GM19023 (cell line): Measurements from ENCODE around the gene TMEM178B.

ENCODE experiments used
- ATAC-seq: cut with Tn5 transposase; IDR thresholded peaks from one replicate; pipeline ENCODE4 v1.9.1; 2021; ENCODE audit warnings: mild to moderate bottlenecking, moderate library complexity; ENCODE audit not compliant: unreplicated experiment

The TMEM178B gene

DNA sequence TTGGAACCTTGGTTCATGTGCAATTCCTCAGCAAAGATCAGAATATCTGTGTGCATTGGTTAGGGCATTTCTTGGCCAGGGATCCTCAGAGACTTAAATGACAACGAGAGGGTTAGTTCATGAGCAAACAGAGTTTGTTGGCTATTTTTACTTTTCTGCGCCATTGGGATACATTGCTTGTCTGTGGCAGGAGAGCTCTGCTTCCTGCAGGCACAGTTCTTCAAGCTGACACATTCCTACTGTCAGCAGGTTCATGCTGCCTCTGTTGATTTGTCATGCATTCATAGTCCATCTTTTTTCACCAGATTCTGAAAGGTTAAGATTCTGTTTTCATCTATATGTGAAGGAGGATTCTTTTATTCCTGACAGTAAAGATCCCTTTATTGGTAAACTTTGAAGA lies 139.4 kb downstream of the TMEM178B start:
- no peak for ATAC-seq

DNA sequence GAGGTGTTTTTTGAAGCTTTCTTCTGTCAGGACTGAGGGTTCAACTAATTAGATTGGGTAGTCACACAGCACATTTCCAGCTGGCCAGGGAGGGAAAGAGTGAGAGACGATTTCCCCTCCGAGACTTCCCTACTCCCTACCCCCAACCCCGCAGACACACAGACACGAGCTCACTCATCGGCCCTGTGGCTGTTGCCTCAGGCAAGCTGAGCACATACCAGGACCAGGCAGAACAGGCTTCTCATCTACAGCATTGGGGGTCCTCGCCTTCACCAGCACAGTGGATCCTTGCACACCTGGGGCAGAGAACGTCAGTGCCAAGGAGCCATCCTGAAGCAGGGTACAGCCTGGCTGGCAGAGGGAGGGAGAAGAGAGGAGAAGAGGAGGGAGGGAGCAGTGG lies 144.1 kb downstream of the TMEM178B start:
- ATAC-seq = no peak

DNA sequence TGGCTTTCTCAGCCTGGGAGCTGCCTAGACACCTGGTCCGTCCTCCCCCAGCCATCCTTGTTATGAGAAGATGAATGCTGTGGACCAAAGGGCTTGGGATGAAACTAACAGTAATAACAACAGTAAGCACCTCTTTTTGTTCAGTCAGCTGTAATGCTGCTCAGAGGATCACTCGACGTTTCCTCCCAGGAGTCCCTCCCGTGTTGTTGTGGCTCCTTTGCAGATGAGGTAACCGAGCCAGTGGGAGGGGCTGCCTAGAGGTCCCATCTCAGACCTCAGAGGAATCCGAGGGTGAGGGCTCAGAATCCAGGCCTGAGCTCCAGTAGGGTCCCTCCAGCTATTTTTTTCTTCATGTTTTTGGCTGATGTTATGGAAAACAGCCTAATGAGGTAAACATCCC lies 145.1 kb downstream of the TMEM178B start:
- no peak for ATAC-seq

DNA sequence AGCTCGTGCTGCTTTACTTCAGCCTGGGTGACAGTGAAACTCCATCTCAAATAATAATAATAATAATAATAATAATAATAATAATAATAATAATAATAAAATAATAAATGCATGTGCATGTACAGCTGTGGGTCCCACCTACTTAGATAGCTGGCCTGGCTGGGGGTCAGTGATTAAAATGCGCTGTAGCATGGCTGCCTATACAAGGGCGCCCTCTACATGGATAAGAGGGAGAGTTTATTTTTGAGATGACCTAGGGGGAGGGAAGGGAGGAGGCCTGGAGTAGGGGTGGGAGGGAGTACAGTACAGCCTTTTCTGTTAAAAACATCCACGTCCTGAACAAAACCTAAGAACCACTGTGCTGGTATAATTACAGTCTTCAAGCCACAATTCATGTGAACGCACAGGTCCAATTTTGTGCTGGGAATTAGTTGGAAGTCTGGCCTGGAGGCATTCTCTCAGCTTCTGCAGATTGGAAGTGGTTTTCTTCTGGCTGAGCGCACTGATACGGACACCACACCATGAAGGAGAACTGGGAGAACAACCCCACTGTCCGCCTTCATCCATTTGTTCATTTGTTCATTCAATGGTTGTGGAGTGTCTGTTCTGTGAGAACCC lies 146.5 kb downstream of the TMEM178B start:
- ATAC-seq = no peak

DNA sequence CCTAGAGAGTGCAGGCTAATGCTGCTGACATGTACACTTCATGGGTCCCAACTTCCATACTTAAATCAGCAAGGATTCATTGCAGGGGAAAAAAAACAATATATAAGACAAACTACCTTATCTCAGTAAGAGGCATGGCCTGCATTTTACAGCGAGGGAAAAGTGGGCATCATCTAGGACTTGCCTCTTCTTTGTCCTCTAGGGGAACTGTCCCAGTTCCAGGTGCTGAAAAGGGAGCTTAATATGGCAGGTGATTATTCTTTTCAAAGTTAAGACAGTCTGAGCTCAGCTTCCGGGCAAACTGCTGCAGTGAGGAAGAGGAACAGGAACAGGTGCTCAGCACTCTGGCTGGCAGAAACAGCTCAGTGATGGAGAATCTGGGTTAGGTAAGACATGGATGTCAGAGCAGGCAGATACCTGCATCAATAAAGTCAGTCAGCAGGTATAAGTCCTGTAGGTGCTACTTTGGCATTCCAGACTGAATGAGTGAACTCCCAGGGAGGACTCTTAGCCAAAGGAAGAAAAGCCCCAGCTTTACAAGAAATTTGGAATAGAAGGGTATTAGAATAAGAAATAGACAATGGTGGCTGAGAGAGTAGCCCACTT lies 147.2 kb downstream of the TMEM178B start:
- ATAC-seq = no peak

DNA sequence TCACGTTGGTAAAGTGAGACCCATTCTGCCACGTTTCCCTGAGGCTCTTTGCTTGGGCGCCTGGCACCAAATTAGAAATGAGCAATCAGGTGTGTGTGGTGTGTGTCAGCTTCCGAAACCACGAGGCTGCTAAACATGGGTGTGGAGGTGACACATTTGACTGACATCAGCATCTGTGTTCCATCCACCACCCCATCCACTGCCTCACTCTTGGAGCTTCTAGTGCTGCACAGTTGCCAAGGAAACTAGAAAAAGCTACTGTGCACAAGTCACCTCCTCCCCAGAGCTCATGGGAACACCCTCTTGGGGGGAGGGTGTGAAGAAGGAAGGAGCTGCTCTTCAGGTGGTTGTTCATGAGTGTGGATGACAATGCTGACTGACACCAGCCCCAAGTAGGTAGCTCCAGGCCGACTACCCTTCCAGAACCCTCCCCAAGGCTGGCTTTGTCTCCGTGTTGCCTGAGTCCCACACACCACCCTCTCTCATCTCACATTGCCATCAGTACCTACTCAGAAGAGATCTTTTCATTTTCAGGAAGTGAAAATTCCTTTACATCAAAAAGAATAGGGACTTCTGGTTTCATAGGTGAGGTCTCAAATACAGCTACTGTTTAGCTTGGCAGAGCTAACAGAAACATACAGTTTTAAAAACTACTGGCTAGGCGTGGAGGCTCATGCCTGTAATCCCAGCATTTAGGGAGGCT lies 152.2 kb downstream of the TMEM178B start:
- no peak for ATAC-seq

DNA sequence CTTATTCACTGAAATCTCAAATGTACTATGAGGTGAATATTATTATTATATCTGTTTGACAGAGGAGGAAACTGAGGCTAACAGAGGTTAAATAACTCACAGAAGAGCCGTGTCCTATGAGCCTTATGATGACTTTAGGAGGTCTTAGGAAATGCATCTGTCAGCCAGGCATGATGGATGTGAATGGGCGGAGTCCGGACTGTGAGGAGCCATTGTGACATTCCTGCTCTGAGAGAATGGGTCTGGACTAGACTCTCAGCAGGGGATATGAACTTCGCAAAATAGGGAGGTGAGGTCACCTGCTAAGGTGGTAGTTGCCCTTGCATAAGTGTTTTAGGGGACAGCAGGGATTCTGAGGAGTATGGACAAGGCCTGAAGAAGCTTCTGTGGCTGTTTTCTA lies 153.6 kb downstream of the TMEM178B start:
- ATAC-seq = no peak

DNA sequence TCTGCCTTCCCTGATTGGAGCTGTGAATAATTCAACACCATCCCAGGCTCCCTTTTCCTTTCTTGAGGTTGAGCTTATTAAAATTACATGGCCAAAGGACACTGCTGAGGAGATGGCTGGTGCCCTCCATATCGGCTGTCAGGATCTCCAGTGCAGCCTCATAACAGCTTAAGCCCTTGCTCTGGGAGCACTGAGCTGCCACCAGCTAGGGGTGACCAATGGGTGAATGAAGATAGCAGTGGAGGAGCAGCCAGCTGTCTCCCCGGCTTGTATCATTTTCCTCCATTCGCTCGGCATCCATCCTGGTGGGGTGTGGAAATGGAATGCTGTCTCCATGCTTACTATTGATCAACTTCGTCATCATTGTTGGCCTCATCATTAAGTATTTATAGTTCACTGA lies 154.6 kb downstream of the TMEM178B start:
- no peak for ATAC-seq

DNA sequence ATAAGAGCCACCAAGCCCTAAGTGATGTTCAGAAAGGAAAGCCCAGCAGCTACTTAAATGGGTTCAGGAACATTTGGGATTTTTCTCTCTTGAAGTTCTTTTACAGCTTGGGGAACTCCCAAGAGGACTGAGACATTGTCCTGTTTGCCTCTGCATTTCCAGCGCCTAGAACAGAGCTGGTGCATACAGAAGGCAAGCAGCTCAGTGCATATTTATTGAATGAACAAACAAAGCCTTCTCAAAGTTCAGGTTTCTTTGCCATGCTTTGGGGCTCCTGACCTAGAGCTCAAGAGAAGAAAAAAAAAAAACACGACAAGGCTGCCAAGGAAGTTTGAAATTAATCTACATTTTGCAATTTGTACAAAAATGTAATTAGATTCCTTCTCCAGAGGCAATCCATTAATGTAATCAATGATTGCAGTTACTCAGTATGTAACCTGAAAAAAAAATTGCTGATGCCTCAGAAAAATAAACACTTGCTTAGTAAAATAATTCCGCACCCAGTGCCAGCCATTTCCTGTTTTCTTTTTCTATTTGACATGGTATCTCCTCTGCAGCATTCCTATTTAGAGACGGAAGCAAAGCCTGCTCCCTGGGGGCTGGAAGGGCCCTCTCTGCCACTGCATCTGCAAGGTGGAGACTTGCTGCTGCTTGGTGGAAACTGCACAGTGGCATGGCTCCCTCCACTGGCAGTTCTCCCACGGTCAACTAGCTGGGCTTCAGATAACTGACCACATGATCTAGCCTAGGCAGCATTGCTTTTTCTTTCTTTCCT lies 157.3 kb downstream of the TMEM178B start:
- no peak for ATAC-seq

DNA sequence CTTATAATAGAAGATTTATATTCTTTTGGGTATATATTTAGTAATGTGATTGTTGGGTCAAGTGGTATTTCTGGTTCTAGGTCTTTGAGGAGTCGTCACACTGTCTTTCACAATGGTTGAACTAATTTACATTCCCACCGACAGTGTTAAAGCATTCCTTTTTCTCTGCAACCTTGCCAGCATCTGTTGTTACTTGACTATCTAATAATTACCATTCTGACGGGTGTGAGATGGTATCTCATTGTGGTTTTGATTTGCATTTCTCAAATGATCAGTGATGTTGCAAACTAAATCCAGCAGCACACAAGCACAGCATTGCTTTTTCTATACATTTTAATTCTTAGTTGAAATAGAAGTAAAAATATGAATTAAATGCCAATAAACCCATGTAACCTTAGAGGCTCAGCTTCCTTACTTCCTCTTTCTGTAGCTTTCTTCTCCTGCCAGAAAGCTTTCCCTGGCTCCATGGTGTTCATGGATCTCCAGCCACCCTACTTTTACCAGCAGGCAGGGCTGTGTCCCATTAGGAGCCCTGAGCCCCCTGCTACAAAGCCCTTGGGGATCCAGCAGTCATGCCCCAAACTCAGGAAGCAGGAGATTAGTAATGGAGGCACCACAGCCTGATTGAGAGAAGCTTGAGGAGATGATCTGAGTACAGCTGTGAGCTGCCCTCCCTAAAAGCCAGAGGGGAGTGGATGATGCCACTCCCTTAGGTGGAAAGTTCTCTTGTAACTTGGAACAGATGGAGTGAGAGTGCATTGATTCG lies 158.6 kb downstream of the TMEM178B start:
- ATAC-seq = no peak

DNA sequence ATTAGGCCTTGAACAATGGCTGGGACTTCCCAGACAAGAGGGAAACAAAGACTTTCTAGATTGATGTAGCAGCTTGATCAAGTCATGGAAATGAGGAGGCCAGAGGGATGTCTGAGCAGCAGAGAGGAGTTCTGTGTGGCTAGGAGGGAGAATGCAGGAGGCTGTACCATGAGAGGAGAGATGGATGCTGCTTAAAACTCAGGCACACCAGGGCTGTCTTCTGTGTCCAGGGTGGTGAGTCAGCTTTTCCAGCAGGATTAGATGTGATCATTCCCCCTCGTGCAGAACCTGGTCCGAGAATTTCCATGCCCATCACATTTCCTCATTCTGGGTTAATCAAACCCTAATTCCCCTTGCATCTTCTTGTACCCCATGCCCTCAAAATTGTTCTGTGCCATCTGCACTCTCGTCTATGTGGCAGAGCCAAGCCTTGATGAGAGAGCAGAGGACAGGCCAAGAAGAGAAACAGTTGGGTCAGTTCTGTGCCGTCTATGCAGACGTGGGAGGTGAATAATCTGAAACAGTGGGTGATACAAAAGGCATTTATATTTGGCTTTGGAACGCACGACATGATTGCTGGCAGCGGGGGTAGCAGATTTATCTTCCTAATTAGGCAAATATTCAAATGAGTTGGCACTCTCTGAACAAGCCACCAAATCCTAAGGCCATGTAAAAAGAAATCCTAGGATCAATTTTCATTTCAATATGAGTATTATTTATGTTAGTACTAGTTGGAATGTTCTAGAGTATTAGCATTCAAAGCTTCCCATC lies 160.7 kb downstream of the TMEM178B start:
- ATAC-seq = no peak

DNA sequence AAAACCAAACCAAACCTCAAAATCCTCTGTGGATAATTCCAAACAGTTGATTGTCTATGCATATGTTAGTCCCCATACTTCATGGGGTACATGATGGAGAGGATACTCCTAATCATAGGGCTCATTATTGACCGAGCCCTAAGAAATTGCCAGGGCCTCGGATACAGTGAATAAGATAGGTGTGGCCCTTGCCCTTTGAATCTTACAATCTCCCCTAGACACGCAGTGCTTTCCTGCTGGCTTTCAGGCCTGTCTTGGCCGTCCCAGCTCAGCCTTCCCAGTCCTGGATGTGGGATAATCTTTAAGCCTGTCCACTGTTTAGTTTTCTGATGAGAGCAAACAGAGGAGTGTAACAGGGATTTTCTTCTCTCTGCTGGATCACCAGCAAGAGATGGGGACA lies 161.8 kb downstream of the TMEM178B start:
- no peak for ATAC-seq

DNA sequence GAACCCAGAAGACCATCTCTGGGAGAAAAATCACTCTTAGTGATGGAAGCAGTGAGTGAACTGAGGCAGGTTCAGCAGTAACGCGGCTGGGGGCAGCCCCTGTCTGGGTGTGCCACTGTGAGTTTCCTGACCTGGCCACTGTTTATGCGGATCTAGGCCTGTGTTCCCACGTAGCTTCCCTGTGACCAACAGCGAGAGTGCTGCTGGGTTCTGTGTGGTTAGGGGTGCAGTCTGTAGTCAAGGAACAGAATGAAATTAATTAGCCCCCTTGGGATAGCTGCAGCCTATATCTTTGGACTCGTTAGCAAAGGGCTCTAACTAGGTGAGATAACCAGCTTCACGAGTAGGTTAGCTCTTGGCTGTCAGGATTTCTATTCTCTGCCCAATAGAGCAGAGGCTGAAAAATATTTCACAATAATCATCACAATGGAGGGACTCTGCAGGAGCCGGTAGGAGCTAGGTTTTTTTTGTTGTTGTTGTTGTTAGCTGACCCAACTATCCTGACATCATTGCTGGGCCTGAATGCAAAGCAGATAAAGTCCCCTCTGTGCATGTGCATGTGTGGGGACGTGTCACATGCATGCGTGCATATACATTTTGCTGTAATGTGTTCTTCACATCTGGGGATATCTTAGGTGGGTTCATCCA lies 164.9 kb downstream of the TMEM178B start:
- no peak for ATAC-seq

DNA sequence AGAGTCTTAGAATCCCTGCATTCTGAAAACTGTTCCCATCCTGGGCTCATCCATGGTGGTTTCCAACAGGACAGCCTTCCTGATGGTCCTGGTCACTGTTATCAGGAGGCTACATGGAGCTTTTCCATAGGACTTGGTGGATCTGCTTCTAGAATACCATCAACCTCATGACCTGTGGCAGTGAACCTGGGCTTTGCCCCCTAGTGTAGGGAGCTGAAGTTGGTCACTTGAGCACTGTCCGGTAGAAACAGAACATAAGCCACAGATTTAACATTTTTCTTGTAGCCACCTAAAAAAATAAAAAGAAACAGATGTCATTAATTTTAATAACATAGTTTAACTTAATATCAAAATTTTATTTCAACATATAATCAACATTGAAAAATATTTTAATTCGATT lies 165.8 kb downstream of the TMEM178B start:
- ATAC-seq = no peak

DNA sequence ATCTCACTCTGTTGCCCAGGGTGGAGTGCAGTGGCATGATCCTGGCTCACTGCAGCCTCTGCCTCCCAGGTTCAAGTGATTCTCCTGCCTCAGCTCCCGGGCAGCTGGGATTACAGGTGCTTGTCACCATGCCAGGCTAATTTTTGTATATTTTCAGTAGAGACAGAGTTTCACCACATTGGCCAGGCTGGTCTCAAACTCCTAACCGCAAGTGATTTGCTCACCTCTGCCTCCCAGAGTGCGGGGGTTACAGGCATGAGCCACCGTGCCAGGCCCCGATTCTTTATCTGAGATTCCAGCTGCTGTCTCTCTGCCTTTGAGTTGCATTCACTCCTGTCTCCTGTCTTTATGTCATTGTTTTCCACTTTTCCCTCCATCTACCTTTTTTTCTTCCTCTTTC lies 168.7 kb downstream of the TMEM178B start:
- no peak for ATAC-seq

DNA sequence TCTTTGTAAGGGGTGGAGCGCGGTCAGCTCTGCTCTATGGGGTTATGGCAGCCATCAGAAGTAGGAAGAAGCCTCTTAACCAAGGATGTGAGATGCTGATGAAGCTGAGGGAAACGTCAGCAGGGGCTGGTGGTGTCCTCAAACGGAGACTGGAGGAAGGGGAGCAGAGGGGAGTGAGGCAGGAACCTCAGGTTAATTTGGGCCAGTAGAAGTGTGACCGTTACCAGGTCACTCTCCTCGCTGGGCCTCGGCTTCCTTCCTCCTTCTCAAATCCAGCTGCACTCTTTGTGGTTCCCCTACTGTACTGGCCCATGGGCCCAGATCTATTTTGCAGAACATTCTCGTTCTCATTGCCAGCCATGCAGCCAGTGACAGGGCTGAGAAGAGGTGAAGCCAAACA lies 169.5 kb downstream of the TMEM178B start:
- no peak for ATAC-seq

DNA sequence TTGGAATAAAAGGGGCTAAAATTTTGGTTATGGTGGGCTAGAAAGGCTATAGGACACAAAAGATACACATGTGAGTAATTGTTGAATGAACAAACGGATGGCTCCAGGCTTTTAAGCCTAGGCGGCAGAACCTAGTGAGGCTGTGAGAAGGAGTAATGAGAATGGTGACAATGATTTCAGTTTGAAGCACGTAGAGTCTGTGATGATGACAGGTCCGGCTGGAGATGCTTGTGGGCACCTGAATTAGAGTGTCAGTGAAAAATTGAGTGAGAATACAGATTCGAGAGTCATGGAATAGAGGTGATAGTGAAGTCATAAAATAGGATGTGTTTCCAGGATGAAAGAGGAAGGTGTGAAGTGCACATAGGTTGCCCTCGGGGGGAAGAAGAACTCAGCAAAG lies 170.6 kb downstream of the TMEM178B start:
- no peak for ATAC-seq

DNA sequence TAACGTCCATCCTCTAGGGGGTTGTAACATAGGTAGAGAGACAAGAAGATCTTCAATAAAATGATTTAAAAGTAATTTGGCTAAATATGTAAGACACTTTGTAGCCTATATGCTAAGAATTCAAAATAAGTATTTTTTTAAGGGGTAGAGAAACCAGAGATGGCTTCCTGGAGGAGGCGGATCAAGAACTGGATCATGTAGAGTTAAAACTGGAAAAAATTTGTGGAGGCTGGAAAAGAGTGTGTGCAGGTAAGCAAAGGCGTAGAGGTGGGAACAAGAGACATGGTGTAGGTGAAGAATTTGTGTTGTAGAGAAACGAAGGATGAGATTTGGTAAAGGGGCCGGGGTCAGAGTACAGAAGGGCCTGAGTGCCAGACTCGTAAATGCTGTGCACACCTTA lies 172.6 kb downstream of the TMEM178B start:
- ATAC-seq = no peak

DNA sequence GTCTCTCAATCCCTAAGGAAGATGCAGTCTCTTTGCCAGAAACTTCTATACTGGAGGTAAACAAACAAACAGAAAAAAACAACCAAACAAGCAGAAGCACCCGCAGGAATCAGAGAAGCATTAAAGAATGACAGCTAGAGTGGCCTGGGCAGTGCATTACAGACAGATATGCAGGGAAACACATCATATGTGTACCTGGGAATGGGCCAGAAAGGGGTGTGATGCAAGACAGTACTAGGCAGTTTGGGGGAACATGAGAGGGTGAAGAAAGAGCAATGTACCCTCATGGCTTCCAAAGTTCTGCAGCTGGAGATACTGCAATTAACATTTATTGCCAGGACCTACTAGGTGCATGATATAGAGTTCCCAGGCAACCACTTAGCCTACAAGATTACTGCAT lies 177.3 kb downstream of the TMEM178B start:
- ATAC-seq = no peak

DNA sequence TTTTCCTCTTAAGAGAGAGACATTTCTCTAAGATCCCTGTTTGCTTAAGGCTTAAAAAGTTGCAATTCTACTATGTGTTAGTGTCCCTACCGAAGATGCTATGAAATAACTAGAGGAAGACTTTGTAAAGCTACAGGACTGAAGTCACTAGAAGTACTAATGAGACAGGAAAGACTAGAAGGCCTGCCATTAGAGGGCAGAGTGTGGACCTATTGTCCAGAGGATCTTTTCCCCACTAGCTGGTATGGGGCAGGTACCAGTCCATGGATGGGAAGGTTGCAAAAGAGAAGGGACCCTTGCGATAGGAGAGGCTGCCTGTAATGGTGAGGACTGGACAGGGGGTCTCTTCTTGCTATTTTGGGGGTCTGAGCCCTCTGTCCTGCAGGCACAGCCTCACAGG lies 178.1 kb downstream of the TMEM178B start:
- ATAC-seq = no peak
